H1 (cell line): ENCODE results near the gene SLC2A4RG. TPM values are rescaled to one million over a fixed set of nuclear protein-coding genes. Genes with fewer than 3 reads are reported as not detected.
A peak's percentile ranks its signal among the peaks of the same experiment; 100 is the strongest.

Experiments used
- CTCF ChIA-PET: fragments of 300-600 bp; sonication (Branson Sonifier 250); formaldehyde crosslinking; loops from one replicate; lab custom pipeline; 2021; ENCODE audit not compliant: partially characterized antibody; lab: Charles Lee
- POLR2A ChIA-PET: fragments of 300-600 bp; sonication (Branson Sonifier 250); formaldehyde crosslinking; loops from one replicate; lab custom pipeline; 2021; ENCODE audit warnings: inconsistent platforms; ENCODE audit not compliant: partially characterized antibody; lab: Charles Lee
- DNase-seq, 2 experiments: peaks; one replicate each; pipeline versions ENCODE4 v3.0.0 to v3.0.0-alpha.2; 2010 to 2022; ENCODE audit warnings: low spot score in 2 of 2, low read depth in 1 of 2, mixed read lengths in 1 of 2
- FAIRE-seq: peaks from 2 replicates; lab custom pipeline; 2011; peaks lifted over from hg19 to GRCh38; lab: Jason Lieb, UNC
- H2AFZ ChIP-seq: 2 replicates; pipeline ENCODE4 v1.8.1; 2012; ENCODE audit warnings: low read length, inconsistent platforms
- H2AK5ac ChIP-seq: 2 replicates; pipeline ENCODE4 v1.6.1; 2013; ENCODE audit warnings: low read depth, low read length
- H2BK120ac ChIP-seq: replicated peaks from 2 replicates; pipeline ENCODE3; 2013; ENCODE audit warnings: low read depth, low read length, inconsistent platforms
- H2BK12ac ChIP-seq: 2 replicates; pipeline ENCODE4 v1.6.1; 2013; ENCODE audit warnings: low read depth, low read length
- H2BK15ac ChIP-seq: 2 replicates; pipeline ENCODE4 v1.6.1; 2013; ENCODE audit warnings: low read length
- H2BK20ac ChIP-seq: 2 replicates; pipeline ENCODE4 v1.6.1; 2013; ENCODE audit warnings: low read length
- H2BK5ac ChIP-seq: 2 replicates; pipeline ENCODE4 v1.6.1; 2013; ENCODE audit warnings: low read depth, low read length
- H3K14ac ChIP-seq: 2 replicates; pipeline ENCODE4 v1.6.1; 2013; ENCODE audit warnings: inconsistent platforms; ENCODE audit not compliant: insufficient read length
- H3K18ac ChIP-seq: 2 replicates; pipeline ENCODE4 v1.6.1; 2013; ENCODE audit warnings: low read length; ENCODE audit errors: extremely low read depth
- H3K23ac ChIP-seq: 2 replicates; pipeline ENCODE4 v1.6.1; 2013; ENCODE audit warnings: inconsistent platforms; ENCODE audit not compliant: insufficient read length
- H3K23me2 ChIP-seq: 2 replicates; pipeline ENCODE4 v1.6.1; 2013; ENCODE audit warnings: low read depth, low read length
- H3K27ac ChIP-seq: 2 replicates; pipeline ENCODE4 v1.6.1; 2011; ENCODE audit warnings: low read depth, low read length, inconsistent platforms
- H3K27me3 ChIP-seq, 4 experiments: replicated peaks in 1 of 4; 1 replicate in 1 of 4; 2 replicates in 3 of 4; pipeline versions ENCODE4 v1.6.1 to v1.8.1; 2011 to 2013; ENCODE audit warnings: low read length in 3 of 4, mild to moderate bottlenecking in 3 of 4, inconsistent platforms in 2 of 4, mixed read lengths in 2 of 4, moderate library complexity in 1 of 4; ENCODE audit not compliant: control insufficient read depth in 3 of 4, insufficient read depth in 3 of 4; ENCODE audit errors: extremely low read depth in 1 of 4
- H3K36me3 ChIP-seq, 4 experiments: 2 replicates each; pipeline versions ENCODE4 v1.6.1 to v1.8.1; 2011 to 2013; ENCODE audit warnings: mild to moderate bottlenecking in 4 of 4, low read length in 3 of 4, moderate library complexity in 2 of 4, control low read depth in 1 of 4, inconsistent platforms in 1 of 4; ENCODE audit not compliant: insufficient read depth in 4 of 4, control insufficient read depth in 2 of 4
- H3K4ac ChIP-seq: replicated peaks from 2 replicates; pipeline ENCODE3; 2013; ENCODE audit warnings: low read length, low read depth, mixed read lengths, inconsistent platforms; ENCODE audit not compliant: insufficient read length
- H3K4me1 ChIP-seq, 4 experiments: replicated peaks in 1 of 4; 1 replicate in 1 of 4; 2 replicates in 3 of 4; pipeline versions ENCODE4 v1.6.1 to v1.8.1; 2011 to 2013; ENCODE audit warnings: low read length in 3 of 4, inconsistent platforms in 2 of 4, mixed read lengths in 1 of 4; ENCODE audit not compliant: insufficient read depth in 4 of 4, control insufficient read depth in 3 of 4
- H3K4me2 ChIP-seq, 2 experiments: 2 replicates each; pipeline versions ENCODE4 v1.6.1 to v1.8.1; 2011 to 2013; ENCODE audit warnings: low read depth in 2 of 2, low read length in 2 of 2, control low read depth in 1 of 2, inconsistent platforms in 1 of 2, mild to moderate bottlenecking in 1 of 2; ENCODE audit not compliant: insufficient read depth in 1 of 2
- H3K4me3 ChIP-seq, 4 experiments: fragments of 200-600, 300-600 bp in 1 of 4; sonication (generic), shearing (Covaris generic), sonication (Bioruptor Twin) in 1 of 4; 2 replicates each; pipeline versions ENCODE4 v1.5.1 to v1.8.1; 2011 to 2016; ENCODE audit warnings: low read length in 4 of 4, low read depth in 3 of 4, control low read depth in 2 of 4, inconsistent platforms in 2 of 4, mild to moderate bottlenecking in 2 of 4, mixed read lengths in 1 of 4, moderate library complexity in 1 of 4; ENCODE audit not compliant: insufficient read depth in 2 of 4; ENCODE audit errors: extremely low read depth in 1 of 4
- H3K56ac ChIP-seq: replicated peaks from 2 replicates; pipeline ENCODE3; 2013; ENCODE audit warnings: low read depth, mild to moderate bottlenecking, mixed read lengths, low read length, inconsistent platforms; ENCODE audit not compliant: insufficient read length
- H3K79me1 ChIP-seq: 2 replicates; pipeline ENCODE4 v1.6.1; 2013; ENCODE audit warnings: low read depth, low read length, control low read depth
- H3K79me2 ChIP-seq, 2 experiments: 2 replicates each; pipeline versions ENCODE4 v1.6.1 to v1.8.1; 2012 to 2013; ENCODE audit warnings: low read length in 2 of 2, mild to moderate bottlenecking in 2 of 2, inconsistent platforms in 1 of 2; ENCODE audit not compliant: insufficient read depth in 2 of 2, control insufficient read depth in 1 of 2
- H3K9ac ChIP-seq, 4 experiments: replicated peaks in 1 of 4; 1 replicate in 1 of 4; 2 replicates in 3 of 4; pipeline versions ENCODE4 v1.6.1 to v1.8.1; 2011 to 2013; ENCODE audit warnings: low read depth in 3 of 4, low read length in 3 of 4, control low read depth in 2 of 4, mild to moderate bottlenecking in 2 of 4, moderate library complexity in 2 of 4, inconsistent platforms in 1 of 4; ENCODE audit errors: extremely low read depth in 1 of 4
- H3K9me3 ChIP-seq, 2 experiments: 2 replicates each; pipeline versions ENCODE4 v1.6.1 to v1.8.1; 2012 to 2013; ENCODE audit warnings: mild to moderate bottlenecking in 2 of 2, moderate library complexity in 2 of 2, control low read depth in 1 of 2, inconsistent platforms in 1 of 2, low read depth in 1 of 2, low read length in 1 of 2, mixed read lengths in 1 of 2; ENCODE audit not compliant: insufficient read depth in 2 of 2
- H4K20me1 ChIP-seq, 2 experiments: replicated peaks in 1 of 2; 2 replicates each; pipeline versions ENCODE3 to v1.8.1; 2011 to 2013; ENCODE audit warnings: inconsistent platforms in 2 of 2, low read length in 2 of 2, mild to moderate bottlenecking in 1 of 2; ENCODE audit not compliant: insufficient read depth in 2 of 2, control insufficient read depth in 1 of 2
- H4K5ac ChIP-seq: 2 replicates; pipeline ENCODE4 v1.6.1; 2013; ENCODE audit warnings: low read length, low read depth, mixed read lengths, inconsistent platforms; ENCODE audit not compliant: insufficient read length
- H4K8ac ChIP-seq: 2 replicates; pipeline ENCODE4 v1.8.0; 2013; ENCODE audit warnings: mild to moderate bottlenecking, moderate library complexity, low read length, inconsistent platforms; ENCODE audit not compliant: insufficient read depth; ENCODE audit errors: extremely low read depth
- H4K91ac ChIP-seq: replicated peaks from 2 replicates; pipeline ENCODE3; 2013; ENCODE audit warnings: low read length, mixed read lengths, inconsistent platforms; ENCODE audit not compliant: insufficient read length
- BACH1 ChIP-seq: IDR thresholded peaks from 2 replicates; pipeline ENCODE4 v1.6.1; 2012; ENCODE audit warnings: low read length, improper control_type of control experiment
- CHD1 ChIP-seq: IDR thresholded peaks from 2 replicates; pipeline ENCODE4 v1.6.1; 2012; ENCODE audit warnings: low read depth, low read length, improper control_type of control experiment
- CREB1 ChIP-seq: IDR thresholded peaks from 2 replicates; pipeline ENCODE4 v1.6.1; 2012; ENCODE audit warnings: inconsistent platforms
- CTBP2 ChIP-seq: IDR thresholded peaks from 2 replicates; pipeline ENCODE4 v1.7.0; 2011; ENCODE audit warnings: borderline replicate concordance, mild to moderate bottlenecking, moderate library complexity, mixed read lengths, low read length; ENCODE audit not compliant: insufficient read depth, insufficient read length
- FOSL1 ChIP-seq: IDR thresholded peaks from 2 replicates; pipeline ENCODE4 v1.6.1; 2011; ENCODE audit warnings: mild to moderate bottlenecking, low read depth, low read length, moderate library complexity; ENCODE audit not compliant: insufficient read depth
- GTF2F1 ChIP-seq: IDR thresholded peaks from 2 replicates; pipeline ENCODE4 v1.6.1; 2012; ENCODE audit warnings: low read depth, low read length, improper control_type of control experiment, borderline replicate concordance
- HDAC6 ChIP-seq: IDR thresholded peaks from one replicate; pipeline ENCODE4 v1.7.1; 2012; ENCODE audit warnings: low read depth, mild to moderate bottlenecking, inconsistent platforms, low read length, moderate library complexity
- KDM1A ChIP-seq: fragments of 200-600, 300-600 bp; sonication (generic); IDR thresholded peaks from 2 replicates; pipeline ENCODE4 v1.7.1; 2016; ENCODE audit warnings: mild to moderate bottlenecking, low read length, borderline replicate concordance
- RNF2 ChIP-seq: fragments of 200-900, 300-1000 bp; sonication (generic); IDR thresholded peaks from 2 replicates; pipeline ENCODE4 v1.7.1; 2016; ENCODE audit warnings: borderline replicate concordance, low read depth, mild to moderate bottlenecking, antibody characterized with exemption, low read length; ENCODE audit not compliant: poor library complexity, severe bottlenecking; ENCODE audit errors: missing control alignments
- SAP30 ChIP-seq: fragments of 300-600 bp; sonication (generic); IDR thresholded peaks from 2 replicates; pipeline ENCODE4 v1.7.1; 2012; ENCODE audit warnings: low read length, moderate library complexity, mild to moderate bottlenecking, inconsistent platforms; ENCODE audit not compliant: insufficient read depth, insufficient replicate concordance
- SIRT6 ChIP-seq: IDR thresholded peaks from one replicate; pipeline ENCODE4 v1.7.1; 2012; ENCODE audit warnings: low read length, inconsistent platforms
- SP4 ChIP-seq: IDR thresholded peaks from 2 replicates; pipeline ENCODE4 v1.6.1; 2012; ENCODE audit warnings: low read length, inconsistent platforms
- SUZ12 ChIP-seq: fragments of 200-600 bp; sonication (generic); IDR thresholded peaks from 2 replicates; pipeline ENCODE4 v1.6.1; 2012; ENCODE audit warnings: mild to moderate bottlenecking, inconsistent platforms, low read length, moderate library complexity, mixed read lengths
- ZNF274 ChIP-seq: IDR thresholded peaks from 2 replicates; pipeline ENCODE4 v1.7.0; 2012; ENCODE audit warnings: low read length, borderline replicate concordance; ENCODE audit errors: extremely low read depth
- WGBS, 2 experiments: shearing (Covaris generic) in 1 of 2; methylation state at CpG; one replicate each; pipeline versions ENCODE4 v1.1.6 to v1.1.7; 2013 to 2015; ENCODE audit warnings: low lambda C conversion rate in 2 of 2, mixed read lengths in 2 of 2, inconsistent platforms in 1 of 2, low coverage in 1 of 2, missing lambda C conversion rate in 1 of 2; ENCODE audit not compliant: insufficient replicate concordance in 2 of 2, insufficient coverage in 1 of 2, insufficient read length in 1 of 2; ENCODE audit errors: extremely low coverage in 1 of 2, missing lambda C conversion rate in 1 of 2; 5-methylcytosine and 5-hydroxymethylcytosine counted together
- polyA plus RNA-seq, 7 experiments: library from polyadenylated mRNA; depleted of rRNA in 3 of 7; stranded (reverse) in 5 of 7; unstranded in 2 of 7; fragments of >200 nt in 5 of 7; fragments of 200-250 nt in 2 of 7; gene quantifications; 1 replicate in 5 of 7; 2 replicates in 1 of 7; 4 replicates in 1 of 7; pipeline versions ENCODE4 v1.2.1 to v1.2.3, GENCODE V29; 2011 to 2013; ENCODE audit warnings: missing spikeins in 2 of 7, mixed read lengths in 2 of 7
- total RNA-seq: library from RNA; stranded (reverse); fragmentation: NEBNext Ultra II Directional; extraction: Animal tissue kit (Norgen Biotek cat#: 25700); gene quantifications from 2 replicates; pipeline ENCODE4 v1.2.1, GENCODE V29; 2021

SLC2A4RG gene
- total and polyA plus RNA-seq, 2 of the 8 experiments (the other 6 are each of a cell fraction or from before 2014, with no cell fraction given) = 15.9 to 29.1 TPM

GRCh38 chr20:63753381-63753780 is 13.8 kb downstream of the SLC2A4RG start:
- FAIRE-seq (no peak), DNase-seq (no peak)
- H3K27ac ChIP-seq = no peak overlapping the region
- no peak overlapping the region for H4K5ac ChIP-seq
- no peak overlapping the region for H3K9ac ChIP-seq
- H2BK12ac ChIP-seq = no peak overlapping the region
- ChIA-PET CTCF (interaction anchor here (0.7 to 4.4 kb wide), 5 partner anchors 14 to 220 kb away, joined by 3 to 17 read pairs (median 3); partner anchors contain the start of gene SLC2A4RG), POLR2A (interaction anchor here (1.0 to 2.3 kb wide), 3 partner anchors 9 to 57 kb away, joined by 3 to 5 read pairs (median 3); partner anchors contain the start of gene TNFRSF6B)
- no peak overlapping the region for H3K4me2 ChIP-seq
- H2BK15ac ChIP-seq = no peak overlapping the region
- H2BK20ac ChIP-seq = no peak overlapping the region
- H4K8ac ChIP-seq = peak overlapping the region; percentile 38; the same call in 1 of the 2 replicates
- H3K56ac ChIP-seq = no peak overlapping the region
- no peak overlapping the region for H3K4ac ChIP-seq
- H2BK120ac ChIP-seq = no peak overlapping the region
- no peaks in the 10 kb centered on the region; a peak in 1 of 8 replicates for H3K36me3 ChIP-seq
- H2AFZ ChIP-seq = no peak overlapping the region
- no peak overlapping the region for H3K18ac ChIP-seq
- H3K79me1 ChIP-seq = no peaks in the 10 kb centered on the region; the same call in 1 of the 2 replicates
- no peaks in the 10 kb centered on the region for H3K79me2 ChIP-seq
- WGBS, 2 experiments = 94% methylated on average over 13 of the region's 13 CpGs; no CpG with 5 or more reads in 1 of the 2 experiments
- no peak overlapping the region for H2BK5ac ChIP-seq
- H3K14ac ChIP-seq = no peak overlapping the region
- no peaks in the 10 kb centered on the region for H3K23me2 ChIP-seq
- no peaks in the 10 kb centered on the region for H3K27me3 ChIP-seq
- H3K4me1 ChIP-seq = peaks cover 0 to 16% (median 4%) of the 10 kb centered on the region in 4 experiments; a peak in 6 of 7 replicates
- H3K4me3 ChIP-seq = no peak overlapping the region
- H2AK5ac ChIP-seq = no peak overlapping the region; the same call in 1 of the 2 replicates
- peaks cover 0 to 2% of the 10 kb centered on the region in 2 experiments for H4K20me1 ChIP-seq
- no peaks in the 10 kb centered on the region for H3K9me3 ChIP-seq
- no peak overlapping the region for H3K23ac ChIP-seq
- H4K91ac ChIP-seq = no peak overlapping the region
- no peak for TF ChIP-seq CREB1
- TF ChIP-seq SP4 = no peak
- TF ChIP-seq CHD1 = no peak
- TF ChIP-seq ZNF274 = no peak
- TF ChIP-seq SUZ12 = no peak
- no peak for TF ChIP-seq BACH1
- TF ChIP-seq CTBP2 = no peak
- TF ChIP-seq FOSL1 = no peak
- TF ChIP-seq GTF2F1 = no peak
- TF ChIP-seq SAP30 = no peak
- TF ChIP-seq SIRT6 = no peak
- TF ChIP-seq HDAC6 = no peak
- no peak for TF ChIP-seq RNF2
- TF ChIP-seq KDM1A = no peak
